ENCODE data around the gene TCF4.

DNA sequence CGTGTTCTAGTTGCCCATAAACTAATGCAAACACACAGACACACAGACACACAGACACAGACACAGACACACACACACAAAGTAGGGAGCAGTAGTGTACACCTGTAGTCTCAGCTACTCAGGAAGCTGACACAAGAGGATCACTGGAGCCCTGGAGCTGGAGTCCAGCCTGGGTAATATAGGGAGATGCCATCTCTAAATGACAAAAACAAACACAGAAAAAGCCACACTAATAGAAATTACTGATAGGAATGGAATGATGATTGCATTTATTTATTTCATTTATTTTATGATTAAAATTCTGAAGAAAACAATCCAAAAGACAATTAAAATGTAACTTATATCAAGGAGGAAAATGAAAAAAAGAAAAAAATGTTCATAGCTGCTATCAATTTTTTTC, 30.8 kb downstream of the TCF4 start:
- TF ChIP-seq SIN3A (IDR thresholded peaks at IDR 0.05; ENCODE audit: borderline replicate concordance, insufficient read depth, low read depth, low read length): no peak
- no peak for TF ChIP-seq CTCF (IDR thresholded peaks at IDR 0.05)
- TF ChIP-seq REST (IDR thresholded peaks at IDR 0.05; ENCODE audit: insufficient read depth in 1 of 2, low read depth in 2 of 2, low read length in 1 of 2): no peak

Measured in Panc1 (cell line).